NCI-H82 treated with DMSO at 0.1 percent for 48 hours (cell line): ENCODE data around the gene GPATCH2.

ENCODE experiments used
- DNase-seq: peaks from one replicate; lab custom pipeline; 2025; ENCODE audit not compliant: unreplicated experiment; lab: John Stamatoyannopoulos, UW

The GPATCH2 gene

GRCh38 chr1:217379336-217379735 is 251.6 kb downstream of the GPATCH2 start:
- DNase-seq, result no peak
